Neuronal stem cell (in vitro differentiated cells): Measurements from ENCODE around the gene PNCK.
A peak's percentile ranks its signal among the peaks of the same experiment; 100 is the strongest.

Experiments
- DNase-seq: peaks from one replicate; pipeline ENCODE4 v3.0.0-alpha.2; 2013; ENCODE audit warnings: low spot score
- H2AFZ ChIP-seq: one replicate; pipeline ENCODE4 v1.6.1; 2013; ENCODE audit warnings: mild to moderate bottlenecking, low read length, inconsistent platforms
- H2AK5ac ChIP-seq: 2 replicates; pipeline ENCODE4 v1.6.1; 2013; ENCODE audit warnings: low read depth, mild to moderate bottlenecking, inconsistent platforms, low read length, moderate library complexity, mixed read lengths
- H2BK120ac ChIP-seq: 2 replicates; pipeline ENCODE4 v1.6.1; 2013; ENCODE audit warnings: low read depth, mild to moderate bottlenecking, inconsistent platforms, low read length, moderate library complexity, mixed read lengths
- H2BK12ac ChIP-seq: one replicate; pipeline ENCODE4 v1.6.1; 2013; ENCODE audit warnings: low read length, inconsistent platforms
- H2BK15ac ChIP-seq: 2 replicates; pipeline ENCODE4 v1.6.1; 2013; ENCODE audit warnings: mild to moderate bottlenecking, low read length, inconsistent platforms, mixed read lengths
- H2BK5ac ChIP-seq: one replicate; pipeline ENCODE4 v1.6.1; 2013; ENCODE audit warnings: inconsistent platforms, mild to moderate bottlenecking, low read length, moderate library complexity
- H3K14ac ChIP-seq: one replicate; pipeline ENCODE4 v1.6.1; 2013; ENCODE audit warnings: low read length, inconsistent platforms
- H3K18ac ChIP-seq: 2 replicates; pipeline ENCODE4 v1.6.1; 2013; ENCODE audit warnings: low read length, inconsistent platforms
- H3K23ac ChIP-seq: 2 replicates; pipeline ENCODE4 v1.6.1; 2013; ENCODE audit warnings: low read depth, mild to moderate bottlenecking, mixed read lengths, low read length, inconsistent platforms; ENCODE audit not compliant: poor library complexity
- H3K27ac ChIP-seq: replicated peaks from 3 replicates; pipeline ENCODE4 v1.5.1; 2013; ENCODE audit warnings: low read length, inconsistent platforms
- H3K27me3 ChIP-seq, 3 experiments: 2 replicates each; pipeline ENCODE4 v1.6.1; 2013; ENCODE audit warnings: low read length in 3 of 3, mild to moderate bottlenecking in 2 of 3, inconsistent platforms in 1 of 3, low read depth in 1 of 3, mixed read lengths in 1 of 3, moderate library complexity in 1 of 3; ENCODE audit not compliant: control insufficient read depth in 3 of 3, insufficient read depth in 3 of 3
- H3K36me3 ChIP-seq, 2 donors: replicated peaks in 1 of 2; 2 replicates each; pipeline ENCODE4 v1.6.1; 2013; ENCODE audit warnings: low read length in 2 of 2; ENCODE audit not compliant: control insufficient read depth in 2 of 2, insufficient read depth in 2 of 2
- H3K4ac ChIP-seq: 2 replicates; pipeline ENCODE4 v1.6.1; 2013; ENCODE audit warnings: inconsistent platforms, mild to moderate bottlenecking, low read length, moderate library complexity
- H3K4me1 ChIP-seq, 2 donors: 1 replicate in 1 of 2; 2 replicates in 1 of 2; pipeline ENCODE4 v1.6.1; 2013; ENCODE audit warnings: low read length in 2 of 2, low read depth in 1 of 2; ENCODE audit not compliant: control insufficient read depth in 2 of 2, insufficient read depth in 1 of 2
- H3K4me2 ChIP-seq: one replicate; pipeline ENCODE4 v1.6.1; 2013; ENCODE audit warnings: mild to moderate bottlenecking, low read length, inconsistent platforms; ENCODE audit not compliant: insufficient read depth, poor library complexity, severe bottlenecking
- H3K4me3 ChIP-seq, 2 donors: 2 replicates each; pipeline ENCODE4 v1.5.1; 2013; ENCODE audit warnings: low read length in 2 of 2, mild to moderate bottlenecking in 2 of 2, inconsistent platforms in 1 of 2, moderate library complexity in 1 of 2
- H3K79me1 ChIP-seq: one replicate; pipeline ENCODE4 v1.6.1; 2013; ENCODE audit warnings: low read depth, mild to moderate bottlenecking, inconsistent platforms, low read length, moderate library complexity
- H3K9ac ChIP-seq: one replicate; pipeline ENCODE4 v1.6.1; 2013; ENCODE audit warnings: mild to moderate bottlenecking, low read depth, low read length, inconsistent platforms; ENCODE audit not compliant: poor library complexity
- H3K9me3 ChIP-seq, 2 donors: replicated peaks in 1 of 2; 2 replicates each; pipeline versions ENCODE3 to v1.6.1; 2013; ENCODE audit warnings: low read length in 2 of 2, mild to moderate bottlenecking in 2 of 2, inconsistent platforms in 1 of 2, low read depth in 1 of 2, mixed read lengths in 1 of 2, moderate library complexity in 1 of 2; ENCODE audit not compliant: control insufficient read depth in 2 of 2, insufficient read depth in 1 of 2
- H4K8ac ChIP-seq: one replicate; pipeline ENCODE4 v1.6.1; 2013; ENCODE audit warnings: low read depth, mild to moderate bottlenecking, inconsistent platforms, low read length, moderate library complexity
- H4K91ac ChIP-seq: one replicate; pipeline ENCODE4 v1.6.1; 2013; ENCODE audit warnings: low read length, low read depth, mild to moderate bottlenecking, inconsistent platforms; ENCODE audit not compliant: poor library complexity
- WGBS, 2 donors: extraction: QIAGEN DNeasy Blood & Tissue Kit; methylation state at CpG; one replicate each; pipeline ENCODE4 v1.1.7; 2013; ENCODE audit warnings: missing lambda C conversion rate in 2 of 2, mixed read lengths in 1 of 2; ENCODE audit not compliant: insufficient read length in 2 of 2, insufficient replicate concordance in 1 of 2; ENCODE audit errors: extremely low coverage in 2 of 2; 5-methylcytosine and 5-hydroxymethylcytosine counted together

PNCK gene

DNA sequence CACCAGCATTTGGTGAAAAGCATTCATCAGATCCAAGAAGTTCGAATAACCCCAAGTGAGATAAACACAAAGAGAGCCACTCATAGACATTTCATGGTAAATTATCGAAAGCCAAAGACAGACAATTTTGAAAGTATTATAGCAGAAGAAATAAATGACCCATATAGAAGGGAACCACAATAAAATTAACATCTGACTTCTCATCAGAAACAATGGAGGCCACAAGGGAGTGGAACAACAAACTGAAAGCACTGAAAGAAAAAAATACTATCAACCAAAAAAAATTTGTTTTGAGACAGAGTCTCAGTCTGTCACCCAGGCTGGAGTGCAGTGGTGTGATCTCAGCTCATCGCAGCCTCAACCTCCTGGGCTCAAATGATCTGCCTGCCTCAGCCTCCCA, 14.3 kb downstream of the PNCK start:
- no peak overlapping the region for H3K23ac ChIP-seq
- no peak overlapping the region for H2BK120ac ChIP-seq
- H3K18ac ChIP-seq, result no peak overlapping the region
- peaks cover 0 to 20% (median 3%) of the 10 kb centered on the region in 3 experiments for H3K27me3 ChIP-seq
- DNase-seq, result no peak
- no CpG with 5 or more reads among the region's 3 CpGs for WGBS, 2 donors
- peaks cover 0 to 9% of the 10 kb centered on the region in 2 donors for H3K9me3 ChIP-seq
- H3K36me3 ChIP-seq, result no peaks in the 10 kb centered on the region
- no peak overlapping the region for H2AK5ac ChIP-seq
- no peak overlapping the region for H3K27ac ChIP-seq
- no peak overlapping the region for H2BK12ac ChIP-seq
- no peak overlapping the region for H3K4me2 ChIP-seq
- no peak overlapping the region for H2BK15ac ChIP-seq
- H2BK5ac ChIP-seq, result no peak overlapping the region
- H4K8ac ChIP-seq, result no peak overlapping the region
- H3K4ac ChIP-seq, result no peak overlapping the region
- H4K91ac ChIP-seq, result no peak overlapping the region
- H3K9ac ChIP-seq, result no peak overlapping the region
- no peaks in the 10 kb centered on the region for H3K79me1 ChIP-seq
- H3K4me3 ChIP-seq, result no peak overlapping the region
- no peaks in the 10 kb centered on the region for H3K4me1 ChIP-seq
- H3K14ac ChIP-seq, result no peak overlapping the region
- no peak overlapping the region for H2AFZ ChIP-seq

DNA sequence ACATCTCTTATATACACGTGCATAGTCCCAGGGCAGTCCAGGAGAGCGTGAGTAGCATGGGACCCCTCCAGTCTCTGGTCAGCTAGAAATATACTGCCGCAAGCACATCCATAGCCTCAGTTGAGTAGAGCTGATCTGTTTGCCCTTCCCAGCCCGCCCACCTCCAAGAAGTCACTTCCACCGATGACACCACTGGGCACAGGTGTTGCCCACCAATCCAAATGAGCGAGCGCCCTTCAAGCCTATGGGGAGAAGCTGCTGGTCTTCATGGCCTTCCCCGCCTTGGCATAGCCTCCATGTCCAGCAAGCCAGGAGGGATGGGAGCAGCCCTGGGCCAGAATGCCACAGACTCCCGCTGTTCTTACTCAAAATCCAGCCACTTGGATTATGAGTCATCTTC, 16.5 kb downstream of the PNCK start:
- H3K4me2 ChIP-seq, result no peak overlapping the region
- H3K4ac ChIP-seq, result no peak overlapping the region
- no peak overlapping the region for H3K23ac ChIP-seq
- no peak overlapping the region for H2BK15ac ChIP-seq
- DNase-seq, result no peak
- no peak overlapping the region for H3K18ac ChIP-seq
- H4K8ac ChIP-seq, result no peak overlapping the region
- H3K9ac ChIP-seq, result no peak overlapping the region
- H2AFZ ChIP-seq, result no peak overlapping the region
- H2BK12ac ChIP-seq, result no peak overlapping the region
- no peaks in the 10 kb centered on the region for H3K36me3 ChIP-seq
- peaks cover 0 to 12% (median 3%) of the 10 kb centered on the region in 3 experiments for H3K27me3 ChIP-seq
- H3K4me3 ChIP-seq, result no peak overlapping the region
- no peak overlapping the region for H3K27ac ChIP-seq
- H2AK5ac ChIP-seq, result no peak overlapping the region
- no peak overlapping the region for H3K14ac ChIP-seq
- no peaks in the 10 kb centered on the region for H3K79me1 ChIP-seq
- H2BK5ac ChIP-seq, result no peak overlapping the region
- WGBS, 2 donors, result no CpG with 5 or more reads among the region's 9 CpGs
- H2BK120ac ChIP-seq, result no peak overlapping the region
- H3K9me3 ChIP-seq, result peaks cover 0 to 17% of the 10 kb centered on the region in 2 donors
- H4K91ac ChIP-seq, result no peak overlapping the region
- no peaks in the 10 kb centered on the region for H3K4me1 ChIP-seq

GRCh38 chrX:153653556-153653955, 20.1 kb downstream of the PNCK start:
- Histone ChIP-seq H3K27ac (no peak overlapping the region), H3K18ac (no peak overlapping the region), H3K23ac (no peak overlapping the region), H2BK5ac (no peak overlapping the region), H3K14ac (no peak overlapping the region), H3K4me1 (no peaks in the 10 kb centered on the region), H3K4ac (no peak overlapping the region), H3K9ac (no peak overlapping the region), H3K4me2 (no peak overlapping the region), H3K4me3 (no peak overlapping the region), H3K36me3 (no peaks in the 10 kb centered on the region), H4K91ac (no peak overlapping the region), H3K27me3 (peaks cover 0 to 10% (median 9%) of the 10 kb centered on the region in 3 experiments), H2BK120ac (no peak overlapping the region), H2BK12ac (no peak overlapping the region), H4K8ac (no peak overlapping the region), H3K9me3 (peaks cover 0 to 9% of the 10 kb centered on the region in 2 donors), H2AFZ (no peak overlapping the region), H2AK5ac (no peak overlapping the region), H2BK15ac (no peak overlapping the region), H3K79me1 (no peaks in the 10 kb centered on the region)
- no CpG with 5 or more reads among the region's 2 CpGs for WGBS, 2 donors
- no peak for DNase-seq

DNA sequence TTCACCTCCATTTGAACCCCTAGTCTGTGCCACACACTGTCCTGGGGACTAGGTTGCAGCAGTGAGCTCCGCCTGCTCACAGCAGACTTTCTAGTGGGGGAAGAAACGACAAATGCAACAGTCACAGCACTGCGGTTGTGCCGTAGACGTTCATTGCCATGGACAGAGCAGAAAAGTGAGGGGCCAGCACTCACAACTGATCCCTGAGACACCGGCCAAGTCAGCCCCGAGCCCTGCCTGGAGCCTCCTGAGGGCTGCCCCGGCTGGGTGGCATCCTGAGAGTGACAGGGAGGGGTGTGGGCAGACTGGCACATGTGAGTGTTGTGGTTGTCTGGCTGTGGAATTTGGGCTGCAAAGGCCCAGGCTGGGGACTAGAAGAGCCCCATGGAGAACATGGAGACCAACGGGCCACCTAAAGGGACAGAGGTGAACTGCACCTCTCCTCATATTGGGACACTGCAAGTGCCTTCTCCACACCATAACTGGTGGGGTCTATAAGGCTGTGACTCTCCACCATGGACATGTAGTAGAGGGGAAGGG, 22.0 kb downstream of the PNCK start:
- no peak overlapping the region for H3K4me3 ChIP-seq
- DNase-seq, result no peak
- H3K9ac ChIP-seq, result no peak overlapping the region
- no peak overlapping the region for H2AFZ ChIP-seq
- no peaks in the 10 kb centered on the region for H3K79me1 ChIP-seq
- no peak overlapping the region for H3K18ac ChIP-seq
- no peak overlapping the region for H2BK120ac ChIP-seq
- peak overlapping the region; percentile 72 for H4K91ac ChIP-seq
- H3K27ac ChIP-seq, result no peak overlapping the region
- H3K4me1 ChIP-seq, result peaks cover 0 to under 1% of the 10 kb centered on the region in 2 donors
- peaks cover 4 to 28% (median 26%) of the 10 kb centered on the region in 3 experiments for H3K27me3 ChIP-seq
- no peak overlapping the region for H3K4me2 ChIP-seq
- no CpG with 5 or more reads among the region's 9 CpGs for WGBS, 2 donors
- H3K4ac ChIP-seq, result no peak overlapping the region
- H3K9me3 ChIP-seq, result peaks cover 0 to 9% of the 10 kb centered on the region in 2 donors
- no peaks in the 10 kb centered on the region for H3K36me3 ChIP-seq
- no peak overlapping the region for H2AK5ac ChIP-seq
- no peak overlapping the region for H4K8ac ChIP-seq
- H2BK5ac ChIP-seq, result no peak overlapping the region
- H3K23ac ChIP-seq, result no peak overlapping the region
- H2BK12ac ChIP-seq, result no peak overlapping the region
- H2BK15ac ChIP-seq, result no peak overlapping the region
- no peak overlapping the region for H3K14ac ChIP-seq
